Smooth muscle cell (in vitro differentiated cells): ENCODE measurements around the gene DKK1. TPM values are rescaled to one million over a fixed set of nuclear protein-coding genes. Genes with fewer than 3 reads are reported as not detected.

Source experiments
- DNase-seq: peaks from one replicate; lab custom pipeline; 2025; ENCODE audit not compliant: unreplicated experiment; lab: John Stamatoyannopoulos, UW
- H2AFZ ChIP-seq: fragments of 200-600 bp; sonication (generic); 2 replicates; pipeline ENCODE4 v1.6.0; 2016; ENCODE audit warnings: antibody characterized with exemption, low read depth, mild to moderate bottlenecking
- H3F3A ChIP-seq: fragments of 200-600 bp; sonication (generic); 2 replicates; pipeline ENCODE4 v1.6.0; 2017; ENCODE audit warnings: antibody characterized with exemption, low read depth
- H3K27ac ChIP-seq: fragments of 200-600 bp; sonication (generic); 2 replicates; pipeline ENCODE4 v1.5.1; 2016; ENCODE audit warnings: low read depth, mild to moderate bottlenecking
- H3K27me3 ChIP-seq: fragments of 200-600 bp; sonication (generic); 2 replicates; pipeline ENCODE4 v1.6.1; 2016; ENCODE audit warnings: low read depth, mild to moderate bottlenecking
- H3K36me3 ChIP-seq: fragments of 200-600 bp; sonication (generic); 2 replicates; pipeline ENCODE4 v1.5.1; 2016; ENCODE audit warnings: low read depth
- H3K4me1 ChIP-seq: fragments of 200-600 bp; sonication (generic); 2 replicates; pipeline ENCODE4 v1.5.1; 2016; ENCODE audit warnings: low read depth
- H3K4me2 ChIP-seq: fragments of 200-600 bp; sonication (generic); 2 replicates; pipeline ENCODE4 v1.6.0; 2016; ENCODE audit warnings: mild to moderate bottlenecking
- H3K4me3 ChIP-seq: fragments of 200-600 bp; sonication (generic); 2 replicates; pipeline ENCODE4 v1.5.1; 2016; ENCODE audit warnings: mild to moderate bottlenecking
- H3K79me2 ChIP-seq: fragments of 200-600 bp; sonication (generic); 2 replicates; pipeline ENCODE4 v1.6.0; 2016; ENCODE audit warnings: low read depth, mild to moderate bottlenecking
- H3K9ac ChIP-seq: fragments of 200-600 bp; sonication (generic); 2 replicates; pipeline ENCODE4 v1.6.0; 2016; ENCODE audit warnings: low read depth
- H3K9me3 ChIP-seq: fragments of 200-600 bp; sonication (generic); replicated peaks from 2 replicates; pipeline ENCODE4 v1.5.1; 2016; ENCODE audit warnings: low read depth
- H4K20me1 ChIP-seq: fragments of 200-600 bp; sonication (generic); 2 replicates; pipeline ENCODE4 v1.6.0; 2016; ENCODE audit warnings: low read depth
- CTCF ChIP-seq: fragments of 200-600 bp; sonication (generic); IDR thresholded peaks from 2 replicates; pipeline ENCODE4 v1.5.1; 2017; ENCODE audit warnings: borderline replicate concordance, mild to moderate bottlenecking, antibody characterized with exemption; ENCODE audit not compliant: insufficient read depth, poor library complexity, severe bottlenecking
- WGBS: methylation state at CpG from one replicate; pipeline ENCODE4 v1.1.7; 2016; ENCODE audit warnings: low lambda C conversion rate; 5-methylcytosine and 5-hydroxymethylcytosine counted together
- polyA plus RNA-seq: library from polyadenylated mRNA; unstranded; fragments of >200 nt; fragmentation: Nextera tagmentation; extraction: Ambion mirVana; gene quantifications from 2 replicates; pipeline ENCODE4 v1.2.1, GENCODE V29; 2016
- total RNA-seq: library from RNA; depleted of rRNA; stranded (reverse); fragments of >200 nt; gene quantifications from 2 replicates; pipeline ENCODE4 v1.2.3, GENCODE V29; 2014

Gene DKK1
- total and polyA plus RNA-seq, 2 experiments from 2014 or later, result 59.5 to 76.6 TPM

DNA sequence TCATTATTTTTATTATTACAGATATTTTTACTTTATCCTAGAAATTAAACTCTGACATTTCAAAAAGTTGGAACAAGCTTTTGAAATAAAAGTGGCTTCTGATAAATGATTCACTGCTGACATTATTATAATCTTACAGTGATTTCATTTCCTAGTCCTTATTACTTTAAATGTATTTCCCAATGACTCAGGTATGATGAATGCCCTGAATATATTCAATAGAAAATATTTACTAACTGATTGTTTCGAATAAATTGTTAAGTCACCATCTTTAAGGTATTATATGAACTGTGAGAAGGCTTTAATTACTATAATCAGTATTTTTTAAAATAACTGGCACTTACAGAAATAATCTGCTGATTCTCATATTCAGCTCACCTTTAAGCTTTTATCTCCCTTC, 21.6 kb downstream of the DKK1 start:
- no peak overlapping the region for H3K27ac ChIP-seq
- no peak overlapping the region for H3K4me3 ChIP-seq
- no peaks in the 10 kb centered on the region for H3K79me2 ChIP-seq
- no peak overlapping the region for H2AFZ ChIP-seq
- no peak overlapping the region for H3K9ac ChIP-seq
- no peaks in the 10 kb centered on the region for H3F3A ChIP-seq
- no peak for DNase-seq
- no peak for TF ChIP-seq CTCF
- H4K20me1 ChIP-seq, result no peaks in the 10 kb centered on the region
- WGBS, result 95% methylated on average over 1 of the region's 1 CpG
- H3K9me3 ChIP-seq, result no peaks in the 10 kb centered on the region
- no peaks in the 10 kb centered on the region for H3K36me3 ChIP-seq
- no peak overlapping the region for H3K4me2 ChIP-seq
- no peaks in the 10 kb centered on the region for H3K27me3 ChIP-seq
- H3K4me1 ChIP-seq, result peaks cover 5% of the 10 kb centered on the region

DNA sequence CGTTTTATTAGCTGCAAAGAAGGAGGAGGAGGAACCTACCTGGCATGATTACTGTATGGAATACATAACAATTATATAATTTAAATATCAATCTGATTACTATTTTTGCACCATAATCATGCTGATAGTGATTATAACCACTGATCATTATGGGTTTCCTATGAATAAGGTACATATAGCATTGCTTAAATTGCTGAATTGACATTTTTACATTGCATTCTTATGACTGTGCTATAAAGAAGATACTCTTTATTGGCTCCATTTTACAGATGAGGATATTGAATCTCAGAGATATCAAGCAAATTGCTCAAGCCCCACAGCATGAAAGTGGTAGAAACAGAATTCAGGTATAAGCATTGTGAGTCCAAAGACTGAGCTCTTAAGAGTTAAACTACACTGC, 23.1 kb downstream of the DKK1 start:
- no peak for DNase-seq
- H3K4me3 ChIP-seq, result no peak overlapping the region
- H3K4me1 ChIP-seq, result peaks cover 5% of the 10 kb centered on the region
- no peaks in the 10 kb centered on the region for H3F3A ChIP-seq
- H3K4me2 ChIP-seq, result no peak overlapping the region
- WGBS, result 90% methylated on average over 1 of the region's 1 CpG
- H3K79me2 ChIP-seq, result no peaks in the 10 kb centered on the region
- no peaks in the 10 kb centered on the region for H4K20me1 ChIP-seq
- H3K9me3 ChIP-seq, result no peaks in the 10 kb centered on the region
- TF ChIP-seq CTCF, result no peak
- no peaks in the 10 kb centered on the region for H3K36me3 ChIP-seq
- no peak overlapping the region for H3K27ac ChIP-seq
- no peak overlapping the region for H3K9ac ChIP-seq
- no peak overlapping the region for H2AFZ ChIP-seq
- H3K27me3 ChIP-seq, result no peaks in the 10 kb centered on the region

- Histone ChIP-seq H3K9me3 (no peaks in the 10 kb centered on the region), H3F3A (no peaks in the 10 kb centered on the region), H3K4me3 (no peak overlapping the region), H3K36me3 (no peaks in the 10 kb centered on the region), H3K4me1 (no peaks in the 10 kb centered on the region), H3K27me3 (no peaks in the 10 kb centered on the region), H3K27ac (no peak overlapping the region), H2AFZ (no peak overlapping the region), H4K20me1 (no peaks in the 10 kb centered on the region), H3K9ac (no peak overlapping the region), H3K79me2 (no peaks in the 10 kb centered on the region), H3K4me2 (no peak overlapping the region)
- no peak for TF ChIP-seq CTCF
- no peak for DNase-seq
- WGBS, result 84% methylated on average over 4 of the region's 4 CpGs
These were observed 29.4 kb downstream of the DKK1 start for GRCh38 chr10:52343439-52343838.
